Measurements from ENCODE around the gene MAPK12.

The MAPK12 gene

GRCh38 chr22:50301581-50301991, 40.1 kb upstream of the MAPK12 start:
- no peaks in the 10 kb centered on the region for H3K27me3 ChIP-seq
- TF ChIP-seq CTCF (IDR thresholded peaks at IDR 0.05; ENCODE audit: low read depth, low read length) = no peak
- H3K9me3 ChIP-seq = no peaks in the 10 kb centered on the region
- H3K36me3 ChIP-seq = peaks cover 9% of the 10 kb centered on the region; the same call in 1 of the 2 replicates
- H3K4me3 ChIP-seq (ENCODE audit: low read depth, low read length) = peak overlapping the region; percentile 14; the same call in 1 of the 2 replicates
- DNase-seq = peak; percentile 64
- peaks cover 52% of the 10 kb centered on the region for H3K4me1 ChIP-seq

DNA sequence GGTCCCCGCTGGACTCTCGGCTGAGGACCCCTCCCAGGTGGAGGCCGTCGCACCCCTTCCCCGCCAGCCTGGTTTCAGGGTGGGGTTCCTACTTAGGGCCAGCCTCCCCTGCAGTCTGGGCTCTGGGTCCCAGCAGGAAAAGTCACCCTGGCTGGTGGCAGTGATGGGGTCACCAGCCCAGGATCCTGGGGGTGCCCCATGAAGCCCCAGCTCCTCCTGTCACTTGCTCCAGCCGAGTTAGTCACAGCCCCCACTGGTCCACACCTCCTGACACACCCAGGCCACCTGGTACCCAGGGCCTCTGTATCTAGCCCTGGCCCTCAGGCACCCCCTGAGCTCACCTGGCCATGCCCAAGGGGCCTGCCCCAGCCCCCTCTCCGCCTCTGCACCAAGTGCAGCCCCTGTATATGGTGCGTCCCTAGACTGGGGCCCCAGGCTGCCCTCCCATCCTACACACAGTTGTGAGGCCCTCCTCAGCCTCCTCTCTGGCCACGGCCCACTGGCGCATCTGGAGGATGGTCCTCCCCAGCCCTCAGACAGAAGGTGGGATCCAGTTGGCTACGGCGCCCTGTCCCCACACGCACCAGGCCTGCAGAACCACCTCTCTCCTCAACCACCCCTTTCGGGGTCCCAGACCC, 39.3 kb upstream of the MAPK12 start:
- no peak for TF ChIP-seq CTCF (IDR thresholded peaks at IDR 0.05; ENCODE audit: low read depth, low read length)
- Histone ChIP-seq H3K4me1 (peaks cover 52% of the 10 kb centered on the region), H3K36me3 (peaks cover 9% of the 10 kb centered on the region; the same call in 1 of the 2 replicates), H3K27me3 (no peaks in the 10 kb centered on the region), H3K9me3 (no peaks in the 10 kb centered on the region), H3K4me3 (ENCODE audit: low read depth, low read length) (no peak overlapping the region)
- DNase-seq = no peak

- no peak for DNase-seq
- Histone ChIP-seq H3K4me1 (peaks cover 49% of the 10 kb centered on the region), H3K9me3 (no peaks in the 10 kb centered on the region), H3K27me3 (no peaks in the 10 kb centered on the region), H3K4me3 (ENCODE audit: low read depth, low read length) (peak overlapping the region; percentile 16), H3K36me3 (peaks cover 9% of the 10 kb centered on the region; the same call in 1 of the 2 replicates)
- no peak for TF ChIP-seq CTCF (IDR thresholded peaks at IDR 0.05; ENCODE audit: low read depth, low read length)
These were observed 38.5 kb upstream of the MAPK12 start for GRCh38 chr22:50299785-50300619.

DNA sequence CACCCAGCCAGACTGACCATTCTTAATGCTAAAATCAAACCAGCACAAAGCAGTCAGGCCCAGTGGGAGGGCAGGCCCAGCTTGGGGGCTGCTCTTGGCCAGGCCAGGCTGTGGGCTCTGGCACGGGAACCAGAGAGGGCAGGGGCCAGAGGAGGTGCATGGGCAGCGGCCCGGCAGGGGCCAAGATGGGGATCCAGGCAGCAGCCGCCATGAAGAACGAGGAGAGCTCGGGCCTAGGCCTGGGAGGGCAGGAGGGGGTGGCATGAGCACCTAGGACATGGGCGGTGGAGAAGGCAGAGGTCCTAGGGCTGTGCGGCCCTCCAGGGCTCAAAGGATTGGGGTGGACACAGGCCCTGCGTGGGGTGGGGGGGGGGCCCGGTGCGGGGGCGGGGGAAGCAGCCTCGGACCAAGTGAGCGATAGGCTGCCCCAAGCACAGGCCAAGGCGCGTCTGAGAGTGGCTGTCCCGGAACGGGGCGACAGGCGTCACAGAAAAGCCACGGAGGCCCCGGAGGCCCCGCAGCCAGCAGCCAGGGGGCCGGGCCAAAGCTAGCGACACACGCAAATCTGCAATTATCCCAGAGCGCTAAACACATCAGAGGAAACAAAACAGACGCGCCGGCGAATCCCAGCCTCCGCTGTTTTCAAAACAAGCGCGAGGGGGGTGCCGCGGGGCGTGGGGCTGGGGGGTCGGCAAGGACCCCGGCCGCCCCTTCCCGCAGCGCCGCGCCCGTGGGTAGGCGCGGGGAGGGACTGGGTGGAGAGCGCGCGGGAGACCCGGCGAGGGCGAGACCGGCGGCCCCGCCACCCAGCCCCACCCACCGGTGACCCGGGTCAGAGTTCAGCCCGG, 37.7 kb upstream of the MAPK12 start:
- peak; percentile 53 for DNase-seq
- no peak for TF ChIP-seq CTCF (IDR thresholded peaks at IDR 0.05; ENCODE audit: low read depth, low read length)
- H3K36me3 ChIP-seq = peaks cover 9% of the 10 kb centered on the region; the same call in 1 of the 2 replicates
- peaks cover 50% of the 10 kb centered on the region for H3K4me1 ChIP-seq
- no peaks in the 10 kb centered on the region for H3K9me3 ChIP-seq
- peak overlapping the region; percentile 16 for H3K4me3 ChIP-seq (ENCODE audit: low read depth, low read length)
- no peaks in the 10 kb centered on the region for H3K27me3 ChIP-seq

- DNase-seq = no peak
- no peak overlapping the region for H3K4me3 ChIP-seq (ENCODE audit: low read depth, low read length)
- peaks cover 50% of the 10 kb centered on the region for H3K4me1 ChIP-seq
- peaks cover 12% of the 10 kb centered on the region for H3K36me3 ChIP-seq
- no peaks in the 10 kb centered on the region for H3K9me3 ChIP-seq
- no peak for TF ChIP-seq CTCF (IDR thresholded peaks at IDR 0.05; ENCODE audit: low read depth, low read length)
- no peaks in the 10 kb centered on the region for H3K27me3 ChIP-seq
These were observed 36.8 kb upstream of the MAPK12 start for GRCh38 chr22:50298266-50298637.
